ENCODE data around the gene TMEM175. TPM values are rescaled to one million over a fixed set of nuclear protein-coding genes. Genes with fewer than 3 reads are reported as not detected.
"Not testable (repeated sequence)": the region's sequence is repeated elsewhere in the genome, so short reads cannot be mapped to it uniquely, and the experiment has no call there.

Gene TMEM175
- total RNA-seq, 1 donor from 2014 or later, result 24.5 TPM

GRCh38 chr4:915595-915994, 16.7 kb upstream of the TMEM175 start:
- TF ChIP-seq CTCF (IDR thresholded peaks at IDR 0.05), result no peak
- CTCF ChIA-PET, result no interaction called here
- Mint-ChIP-seq H3K9me3 (peaks cover 2% of the 10 kb centered on the region), H3K27me3 (no peaks in the 10 kb centered on the region), H3K4me1 (peaks cover 52% of the 10 kb centered on the region), H3K27ac (peak overlapping the region; percentile 3), H3K36me3 (ENCODE audit: low read depth) (peaks cover 24% of the 10 kb centered on the region), H3K4me3 (peak overlapping the region; percentile 58)
- POLR2A ChIA-PET, result interaction anchor here (0.7 kb wide), 1 partner anchor 20 kb away, joined by 3 read pairs; no protein-coding TSS in a partner anchor
- intact Hi-C loops (cut with micrococcal nuclease), result loop anchor here (2.0 kb wide), 1 partner anchor 57 kb away; the partner anchor contains the start of gene DGKQ
- DNase-seq (no peak), ATAC-seq (ENCODE audit: low read depth) (no peak)

- Mint-ChIP-seq H3K36me3 (ENCODE audit: low read depth) (peaks cover 16% of the 10 kb centered on the region), H3K4me3 (no peak overlapping the region), H3K27ac (no peak overlapping the region), H3K4me1 (peaks cover 69% of the 10 kb centered on the region), H3K9me3 (peaks cover 4% of the 10 kb centered on the region), H3K27me3 (no peaks in the 10 kb centered on the region)
- TF ChIP-seq CTCF (IDR thresholded peaks at IDR 0.05), result no peak
- POLR2A ChIA-PET, result no interaction called here
- CTCF ChIA-PET, result no interaction called here
- intact Hi-C loops (cut with micrococcal nuclease), result no loop called here
- ATAC-seq (ENCODE audit: low read depth) (no peak), DNase-seq (no peak)
Measured at GRCh38 chr4:917466-917865, 14.8 kb upstream of the TMEM175 start.

- ChIA-PET POLR2A (interaction anchor here (1.0 kb wide), 1 partner anchor 18 kb away, joined by 3 read pairs; no protein-coding TSS in a partner anchor), CTCF (interaction anchor here (0.6 kb wide), 1 partner anchor 12 kb away, joined by 3 read pairs; no protein-coding TSS in a partner anchor)
- TF ChIP-seq CTCF (IDR thresholded peaks at IDR 0.05), result no peak
- peaks cover 14% of the 10 kb centered on the region for H3K36me3 Mint-ChIP-seq (ENCODE audit: low read depth)
- peaks cover 4% of the 10 kb centered on the region for H3K9me3 Mint-ChIP-seq
- peaks cover 75% of the 10 kb centered on the region for H3K4me1 Mint-ChIP-seq
- H3K27me3 Mint-ChIP-seq, result no peaks in the 10 kb centered on the region
- no peak overlapping the region for H3K4me3 Mint-ChIP-seq
- ATAC-seq (ENCODE audit: low read depth) (no peak), DNase-seq (no peak)
- intact Hi-C loops (cut with micrococcal nuclease), result no loop called here
- H3K27ac Mint-ChIP-seq, result no peak overlapping the region
Measured at GRCh38 chr4:917992-918391, 14.3 kb upstream of the TMEM175 start.

- DNase-seq; ATAC-seq (ENCODE audit: low read depth); H3K4me3 Mint-ChIP-seq; intact Hi-C loops (cut with micrococcal nuclease); H3K27ac Mint-ChIP-seq; CTCF ChIA-PET; H3K9me3 Mint-ChIP-seq; H3K27me3 Mint-ChIP-seq: not testable (repeated sequence)
- Mint-ChIP-seq H3K36me3 (ENCODE audit: low read depth) (peaks cover 12% of the 10 kb centered on the region), H3K4me1 (peaks cover 81% of the 10 kb centered on the region)
- POLR2A ChIA-PET, result interaction anchor here (1.0 kb wide), 1 partner anchor 18 kb away, joined by 3 read pairs; no protein-coding TSS in a partner anchor
Measured at GRCh38 chr4:918591-918990, 13.7 kb upstream of the TMEM175 start.

GRCh38 chr4:919004-919680, 13.1 kb upstream of the TMEM175 start:
- CTCF ChIA-PET, DNase-seq: not testable (repeated sequence)

GRCh38 chr4:921830-922331, 10.4 kb upstream of the TMEM175 start:
- no peak for TF ChIP-seq CTCF (IDR thresholded peaks at IDR 0.05)
- H3K4me3 Mint-ChIP-seq, result peak overlapping the region; percentile 78
- peak; percentile 42 for ATAC-seq (ENCODE audit: low read depth)
- peaks cover 4% of the 10 kb centered on the region for H3K9me3 Mint-ChIP-seq
- ChIA-PET POLR2A (interaction anchor here (0.5 to 4.2 kb wide), 8 partner anchors 8 to 1547 kb away, joined by 3 to 73 read pairs (median 6); partner anchors contain the start of genes GAK, RNF4, TACC3 and TMEM129), CTCF (interaction anchor here (1.0 to 1.5 kb wide), 3 partner anchors 14 to 65 kb away, joined by 3 to 6 read pairs (median 6); partner anchors contain the start of gene IDUA)
- H3K27ac Mint-ChIP-seq, result peak overlapping the region; percentile 92
- peaks cover 17% of the 10 kb centered on the region for H3K36me3 Mint-ChIP-seq (ENCODE audit: low read depth)
- peaks cover 84% of the 10 kb centered on the region for H3K4me1 Mint-ChIP-seq
- no peaks in the 10 kb centered on the region for H3K27me3 Mint-ChIP-seq
- intact Hi-C loops (cut with micrococcal nuclease), result loop anchor here (1.0 to 5.0 kb wide), 4 partner anchors 10 to 135 kb away; partner anchors contain the start of genes GAK, IDUA and TMEM175
- no peak for DNase-seq

More at GRCh38 chr4:919004-919680, 13.1 kb upstream of the TMEM175 start:
- ATAC-seq (ENCODE audit: low read depth); intact Hi-C loops (cut with micrococcal nuclease); H3K4me3 Mint-ChIP-seq; H3K27ac Mint-ChIP-seq; H3K9me3 Mint-ChIP-seq; H3K27me3 Mint-ChIP-seq: not testable (repeated sequence)
- peaks cover 86% of the 10 kb centered on the region for H3K4me1 Mint-ChIP-seq
- POLR2A ChIA-PET, result interaction anchor here (1.0 kb wide), 1 partner anchor 17 kb away, joined by 3 read pairs; no protein-coding TSS in a partner anchor
- peaks cover 12% of the 10 kb centered on the region for H3K36me3 Mint-ChIP-seq (ENCODE audit: low read depth)

All from activated B cell treated with CpG ODN at 0.5 μM for 24 hours (primary cell).